ENCODE results near the gene CLBA1.
A peak's percentile ranks its signal among the peaks of the same experiment; 100 is the strongest.
"Not testable (repeated sequence)": the region's sequence is repeated elsewhere in the genome, so short reads cannot be mapped to it uniquely, and the experiment has no call there.

CLBA1 gene

GRCh38 chr14:105023144-105023543 is 37.6 kb downstream of the CLBA1 start:
- no peak for DNase-seq (ENCODE audit: low spot score)

DNA sequence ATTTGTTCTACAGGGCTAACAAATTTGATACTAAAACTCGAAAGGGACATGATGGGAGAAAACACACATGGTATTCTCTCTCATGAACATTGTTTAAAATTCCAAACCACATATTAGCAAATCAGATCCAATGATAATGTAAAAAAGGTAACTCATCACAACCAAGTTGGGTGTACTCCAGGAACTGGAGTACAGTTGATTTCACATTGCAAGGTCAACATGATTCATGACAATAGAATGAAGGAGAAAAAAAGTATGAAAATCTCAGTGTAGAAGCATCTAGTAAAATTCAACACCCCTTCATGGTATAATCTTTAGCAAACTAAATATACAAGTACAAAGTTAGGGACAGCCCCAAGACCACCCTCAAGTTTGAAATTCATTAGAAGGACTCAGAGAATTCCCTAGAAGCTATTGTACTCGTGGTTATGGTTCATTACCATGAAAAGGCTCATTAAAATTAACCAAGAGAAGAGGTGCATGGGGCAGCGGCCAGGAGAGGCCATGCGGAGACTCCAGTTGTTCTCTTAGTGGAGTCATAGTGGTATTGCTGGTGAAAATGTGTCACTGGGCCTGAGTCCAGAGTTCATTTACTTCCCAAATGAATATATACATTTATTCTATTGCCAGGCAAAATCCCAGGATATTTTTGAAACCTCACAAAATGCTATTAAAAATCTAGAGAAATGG is 38.3 kb downstream of the CLBA1 start:
- DNase-seq (ENCODE audit: low spot score): no peak

- no peak for DNase-seq (ENCODE audit: low spot score)
These were observed 39.8 kb downstream of the CLBA1 start for GRCh38 chr14:105025429-105025828.

- peak; percentile 25 for DNase-seq (ENCODE audit: low spot score)
These were observed 40.6 kb downstream of the CLBA1 start for GRCh38 chr14:105026033-105026785.

DNA sequence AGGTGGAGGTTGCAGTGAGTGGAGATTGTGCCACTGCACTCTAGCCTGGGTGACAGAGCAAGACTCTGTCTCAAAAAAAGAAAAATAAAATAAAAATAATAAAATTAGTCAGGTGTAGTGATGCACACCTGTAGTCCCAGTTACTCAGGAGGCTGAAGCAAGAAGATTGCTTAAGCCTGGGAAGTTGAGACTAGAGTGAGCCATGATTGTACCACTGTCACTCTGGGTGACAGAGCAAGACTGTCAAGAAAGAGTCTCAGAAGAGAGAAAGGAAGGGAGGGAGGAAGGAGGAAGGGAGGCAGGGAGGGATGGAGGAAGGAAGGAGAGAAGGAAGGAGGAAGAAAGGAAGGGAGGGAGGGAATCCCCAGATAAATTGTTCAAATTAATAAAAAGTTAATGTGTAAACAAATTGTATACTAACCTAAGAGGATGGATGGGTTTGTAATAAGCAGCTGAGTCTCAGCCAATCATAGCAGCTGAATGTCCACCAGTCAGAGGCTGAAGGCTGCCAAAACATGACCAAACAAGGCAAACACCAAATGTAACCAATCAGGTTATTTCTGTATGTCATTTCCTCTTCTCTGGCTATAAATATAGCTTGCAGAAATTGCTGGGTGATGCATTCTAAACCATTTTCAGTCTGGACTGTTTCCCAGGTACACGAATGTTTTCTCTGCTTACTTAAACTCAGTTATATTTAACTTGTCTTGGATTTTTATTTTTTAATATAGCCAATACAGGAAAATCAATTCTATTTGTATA is 41.4 kb downstream of the CLBA1 start:
- DNase-seq (ENCODE audit: low spot score): no peak

GRCh38 chr14:105027718-105028117 is 42.1 kb downstream of the CLBA1 start:
- DNase-seq (ENCODE audit: low spot score): not testable (repeated sequence)

DNA sequence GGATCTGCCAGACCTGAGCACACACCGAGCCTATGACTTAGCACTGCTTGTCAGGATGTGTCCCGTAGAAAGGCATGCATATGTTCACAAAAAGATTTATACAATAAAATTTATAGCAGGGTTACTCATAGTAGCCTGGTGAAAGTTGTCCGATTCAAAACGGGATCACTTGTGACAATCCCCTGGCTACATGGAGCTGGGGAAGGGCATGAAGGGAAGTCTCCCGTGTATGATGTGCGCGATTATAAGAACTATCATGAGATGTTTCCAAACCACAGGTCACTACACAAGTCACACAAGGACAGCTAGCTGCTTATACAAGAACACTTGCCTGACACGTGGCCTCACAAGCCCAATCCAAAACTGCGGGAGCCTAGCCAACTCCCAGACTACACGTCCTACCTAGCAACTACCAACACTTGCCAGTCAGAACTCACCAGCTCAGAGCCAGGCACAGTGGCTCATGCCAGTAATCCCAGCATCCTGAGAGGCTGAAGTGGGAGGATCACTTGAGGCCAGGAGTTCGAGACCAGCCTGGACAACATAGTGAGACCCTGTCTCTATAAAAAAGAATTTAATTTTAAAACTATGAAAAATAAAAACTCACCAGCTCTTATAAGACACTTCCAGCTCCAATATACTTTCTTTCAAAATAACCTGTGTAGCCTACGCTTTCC is 42.8 kb downstream of the CLBA1 start:
- DNase-seq (ENCODE audit: low spot score): no peak

DNA sequence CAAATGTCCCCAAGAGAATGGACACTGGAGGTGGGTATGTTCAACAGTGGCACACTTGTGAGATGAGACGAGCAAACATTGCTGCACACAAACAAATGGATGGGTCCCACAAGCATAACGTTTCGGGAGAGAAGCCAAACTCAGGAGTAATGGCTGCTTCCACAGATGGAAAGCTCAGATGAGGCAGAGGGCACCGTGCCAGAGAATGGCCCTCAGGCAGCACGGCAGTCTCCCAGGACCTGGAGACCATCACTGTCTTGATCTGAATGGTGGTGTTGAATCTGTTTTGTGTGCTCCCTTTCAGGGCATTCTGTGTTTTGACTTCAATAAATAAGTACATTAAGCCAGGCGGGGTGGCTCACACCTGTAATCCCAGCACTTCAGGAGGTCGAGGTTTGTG is 43.8 kb downstream of the CLBA1 start:
- DNase-seq (ENCODE audit: low spot score): no peak

DNA sequence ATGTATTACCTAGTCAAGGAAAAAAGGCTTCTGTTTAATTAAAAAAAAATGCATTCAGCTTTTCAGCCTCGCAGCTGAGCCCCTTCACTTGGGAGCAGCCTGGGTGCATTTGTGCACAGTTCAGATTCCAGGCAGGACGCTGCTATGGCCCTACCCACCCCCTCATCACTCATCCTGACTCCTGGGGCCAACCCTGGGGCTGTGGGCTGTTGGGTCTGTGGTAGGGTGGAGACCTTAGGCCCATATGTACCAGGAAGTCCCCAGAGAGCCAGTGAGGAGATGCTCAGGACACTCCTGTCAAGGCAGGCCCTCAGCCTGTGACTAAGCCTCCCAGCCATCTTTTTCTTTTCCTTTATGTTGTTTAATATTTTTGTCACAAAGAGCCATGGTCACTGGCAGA is 44.6 kb downstream of the CLBA1 start:
- DNase-seq (ENCODE audit: low spot score): no peak

GRCh38 chr14:105030836-105031396 is 45.3 kb downstream of the CLBA1 start:
- DNase-seq (ENCODE audit: low spot score): no peak

- not testable (repeated sequence) for DNase-seq (ENCODE audit: low spot score)
These were observed 46.9 kb downstream of the CLBA1 start for GRCh38 chr14:105032451-105032901.

GRCh38 chr14:105033412-105033900 is 47.9 kb downstream of the CLBA1 start:
- not testable (repeated sequence) for DNase-seq (ENCODE audit: low spot score)

DNA sequence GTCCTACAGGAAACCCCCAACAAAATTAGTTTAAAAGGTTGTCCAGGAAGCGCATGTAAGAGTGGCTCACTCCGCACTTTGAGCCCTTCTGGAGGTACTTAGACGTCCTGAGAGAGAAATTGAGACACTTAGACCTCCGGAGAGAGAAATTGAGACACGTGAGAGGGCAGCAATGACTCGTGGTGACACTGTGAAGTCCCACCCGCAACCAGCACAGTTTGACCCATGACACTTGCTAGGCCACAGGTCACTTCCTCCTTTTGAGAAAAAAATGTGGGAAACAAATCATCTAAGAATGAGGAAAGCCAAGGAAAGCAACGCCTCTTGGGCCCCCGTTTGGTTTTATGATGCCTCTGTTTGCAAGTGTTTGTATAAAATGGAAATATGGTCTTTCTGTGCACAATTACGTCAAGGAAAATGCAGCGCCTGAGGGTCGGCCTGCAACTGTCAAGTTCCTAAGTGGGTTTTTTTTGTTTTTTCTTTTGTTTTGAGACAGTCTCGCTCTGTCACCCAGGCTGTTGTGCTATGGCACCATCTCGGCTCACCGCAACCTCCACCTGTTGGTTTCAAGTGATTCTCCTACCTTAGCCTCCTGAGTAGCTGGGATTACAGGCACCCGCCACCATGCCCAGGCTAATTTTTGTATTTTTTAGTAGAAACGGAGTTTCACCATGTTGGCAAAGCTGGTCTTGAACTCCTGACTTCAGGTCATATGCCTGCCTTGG is 48.9 kb downstream of the CLBA1 start:
- no peak for DNase-seq (ENCODE audit: low spot score)

- DNase-seq (ENCODE audit: low spot score): not testable (repeated sequence)
These were observed 50.0 kb downstream of the CLBA1 start for GRCh38 chr14:105035616-105036015.

DNA sequence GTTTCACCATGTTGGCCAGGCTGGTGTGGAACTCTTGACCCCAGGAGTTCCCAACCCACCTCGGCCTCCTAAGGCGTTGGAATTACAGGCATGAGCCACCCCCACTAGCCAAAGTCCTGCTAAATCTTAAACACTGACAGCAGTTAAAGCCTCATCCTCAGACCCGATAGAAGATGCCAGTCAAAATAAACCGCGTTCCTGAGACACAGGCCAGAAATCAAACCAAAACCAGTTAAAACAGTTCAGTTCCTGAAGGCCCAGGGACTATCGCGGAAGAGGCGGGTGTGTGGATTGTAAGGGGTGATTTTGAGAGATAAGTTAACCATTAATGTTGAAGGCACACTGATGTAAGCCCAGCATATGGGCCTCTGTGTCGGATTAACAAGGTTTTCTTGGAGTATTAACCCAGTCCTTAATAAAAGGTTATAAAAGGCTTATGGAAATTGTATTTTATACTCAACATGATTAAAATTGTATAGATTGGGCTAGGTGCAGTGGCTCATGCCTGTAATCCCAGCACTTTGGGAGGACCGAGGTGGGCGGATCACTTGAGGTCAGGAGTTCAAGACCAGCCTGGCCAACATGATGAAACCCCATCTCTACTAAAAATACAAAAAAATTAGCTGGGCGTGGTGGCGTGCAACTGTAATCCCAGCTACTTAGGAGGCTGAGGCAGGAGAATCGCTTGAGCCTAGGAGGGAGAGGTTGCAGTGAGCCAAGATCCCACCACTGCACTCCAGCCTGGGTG is 54.0 kb downstream of the CLBA1 start:
- no peak for DNase-seq (ENCODE audit: low spot score)

DNA sequence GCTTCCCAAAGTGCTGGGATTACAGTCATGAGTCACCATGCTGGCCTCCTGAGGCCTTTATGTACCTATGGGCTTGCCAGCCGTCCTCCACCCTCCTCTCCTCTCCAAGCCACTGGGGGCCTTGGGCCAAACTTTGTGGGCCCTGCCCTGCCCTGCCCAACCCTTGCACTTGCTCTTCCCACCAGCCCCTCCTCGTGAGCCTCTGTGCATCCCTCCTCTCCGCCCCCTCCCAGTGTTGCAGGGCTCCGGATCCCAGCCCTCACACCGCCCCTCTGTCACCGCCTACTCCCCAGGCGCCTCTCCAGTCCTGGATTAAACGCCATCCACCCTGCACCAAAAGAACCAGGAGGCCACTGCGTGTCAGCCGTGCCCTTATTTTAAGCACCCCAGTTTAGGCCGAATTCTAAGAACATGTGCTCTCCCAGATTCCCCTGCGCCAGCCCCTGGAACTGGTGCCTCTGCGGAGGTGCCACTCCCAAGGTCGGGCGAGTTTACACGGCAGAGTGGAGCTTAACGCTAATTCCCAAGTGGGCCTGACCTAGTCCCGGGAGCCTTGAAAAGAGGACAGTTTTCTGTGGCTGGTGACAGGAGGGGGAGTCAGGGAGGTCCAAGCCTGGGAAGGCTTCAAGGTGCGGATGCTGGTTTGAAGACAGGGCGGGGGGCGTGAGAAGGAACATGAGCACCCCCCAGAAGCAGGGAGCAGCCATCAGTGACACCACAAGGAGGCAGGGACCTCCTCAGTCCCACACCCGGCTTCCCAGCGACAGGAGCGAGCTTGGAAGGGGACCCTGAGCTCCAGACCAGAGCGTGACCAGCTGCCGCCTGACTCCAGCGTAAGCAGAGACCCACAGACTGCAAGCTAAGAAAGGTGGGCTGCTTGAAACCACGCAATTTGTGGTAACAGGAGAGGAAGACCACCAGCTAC is 56.5 kb downstream of the CLBA1 start:
- no peak for DNase-seq (ENCODE audit: low spot score)

DNA sequence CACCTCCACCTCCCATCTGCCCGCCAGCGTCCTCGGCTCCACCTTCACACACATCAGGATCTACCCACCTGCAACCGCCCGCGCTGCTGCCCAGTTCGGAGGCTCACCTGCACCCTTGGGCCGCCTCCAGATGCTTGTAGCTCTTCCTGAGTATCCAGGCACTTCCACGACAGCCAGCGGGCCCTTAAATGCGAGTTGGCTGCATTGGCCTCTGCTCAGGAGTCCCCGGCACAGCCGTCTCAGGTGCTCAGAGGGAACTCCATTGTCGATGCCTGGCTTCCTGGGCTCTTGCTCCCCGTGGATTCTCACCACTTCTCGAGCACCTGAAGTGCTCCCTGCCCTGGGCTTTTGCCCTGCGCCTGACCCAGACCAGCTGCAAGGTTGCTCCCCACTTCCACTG is 57.2 kb downstream of the CLBA1 start:
- DNase-seq (ENCODE audit: low spot score): no peak

- no peak for DNase-seq (ENCODE audit: low spot score)
These were observed 58.1 kb downstream of the CLBA1 start for GRCh38 chr14:105043641-105044040.
